ENCODE measurements around the gene TMEM151A. TPM values are rescaled to one million over a fixed set of nuclear protein-coding genes. Genes with fewer than 3 reads are reported as not detected.
"Not testable (repeated sequence)": the region's sequence is repeated elsewhere in the genome, so short reads cannot be mapped to it uniquely, and the experiment has no call there.

TMEM151A gene
- 1 to 10 TPM in 6 of 8 experiments, under 1 TPM in 1, not detected in 1; 0.63 to 8.3 (median 3.7) TPM for total RNA-seq

GRCh38 chr11:66291706-66292542, at the start of gene TMEM151A:
Gene TMEM151A, plus strand, starts transcription at chr11:66291894. Its CDS starts 120 bp downstream, at chr11:66292014.
- peak in 2 of 8 experiments; percentile 2 to 4 for ATAC-seq (replicated peaks in 6 of 8)
- peaks cover 21 to 41% of the 10 kb centered on the region in 2 donors for H3K4me1 ChIP-seq (replicated peaks in 1 of 2)
- peak within 1 kb of the TSS; percentile 30 to 82 for H3K27ac ChIP-seq
- in situ Hi-C loops (cut with MboI; ENCODE audit: low pct_unique_long_range_greater_than_20kb in 2 of 9, low sequenced_read_pairs in 9 of 9, unreplicated experiment in 9 of 9): no loop called here
- 20% methylated on average over 1 of the region's 95 CpGs; no CpG with 5 or more reads in 9 of the 10 experiments for WGBS, 10 experiments
- H3K4me3 ChIP-seq: peak within 1 kb of the TSS; percentile 48 to 79 (median 57)

- no peak for ATAC-seq (replicated peaks in 6 of 8)
- H3K4me3 ChIP-seq: no peak overlapping the region
- no peak overlapping the region for H3K27ac ChIP-seq
- H3K4me1 ChIP-seq (replicated peaks in 1 of 2): peaks cover 4% of the 10 kb centered on the region in 2 donors
- in situ Hi-C loops (cut with MboI; ENCODE audit: low pct_unique_long_range_greater_than_20kb in 2 of 9, low sequenced_read_pairs in 9 of 9, unreplicated experiment in 9 of 9): no loop called here
- WGBS, 10 experiments: 58 to 100% (median 95%) methylated on average over 1 to 6 of the region's 14 CpGs; no CpG with 5 or more reads in 4 of the 10 experiments
Measured at GRCh38 chr11:66242095-66242765, 49.5 kb upstream of the TMEM151A start.

- peak in 5 of 8 experiments; percentile 42 to 69 (median 59) for ATAC-seq (replicated peaks in 6 of 8)
- in situ Hi-C loops (cut with MboI; ENCODE audit: low pct_unique_long_range_greater_than_20kb in 2 of 9, low sequenced_read_pairs in 9 of 9, unreplicated experiment in 9 of 9): no loop called here
- H3K4me1 ChIP-seq (replicated peaks in 1 of 2): peaks cover 4% of the 10 kb centered on the region in 2 donors
- no peak overlapping the region for H3K4me3 ChIP-seq
- no peak overlapping the region for H3K27ac ChIP-seq
- WGBS, 10 experiments: 30 to 60% methylated on average over 2 of the region's 13 CpGs; no CpG with 5 or more reads in 8 of the 10 experiments
Measured at GRCh38 chr11:66243782-66244535, 47.7 kb upstream of the TMEM151A start.

GRCh38 chr11:66247295-66247694, 44.4 kb upstream of the TMEM151A start:
- H3K4me3 ChIP-seq: no peak overlapping the region
- no peak overlapping the region for H3K27ac ChIP-seq
- H3K4me1 ChIP-seq (replicated peaks in 1 of 2): peaks cover 4% of the 10 kb centered on the region in 2 donors
- in situ Hi-C loops (cut with MboI; ENCODE audit: low pct_unique_long_range_greater_than_20kb in 2 of 9, low sequenced_read_pairs in 9 of 9, unreplicated experiment in 9 of 9): no loop called here
- WGBS, 10 experiments: 63 to 100% (median 83%) methylated on average over 1 to 4 of the region's 4 CpGs; no CpG with 5 or more reads in 1 of the 10 experiments
- no peak for ATAC-seq (replicated peaks in 6 of 8)

- H3K27ac ChIP-seq: no peak overlapping the region
- in situ Hi-C loops (cut with MboI; ENCODE audit: low pct_unique_long_range_greater_than_20kb in 2 of 9, low sequenced_read_pairs in 9 of 9, unreplicated experiment in 9 of 9): no loop called here
- WGBS, 10 experiments: 57 to 100% (median 98%) methylated on average over 1 to 3 of the region's 3 CpGs
- H3K4me3 ChIP-seq: no peak overlapping the region
- H3K4me1 ChIP-seq (replicated peaks in 1 of 2): peaks cover 4% of the 10 kb centered on the region in 2 donors
- ATAC-seq (replicated peaks in 6 of 8): no peak
Measured at GRCh38 chr11:66247801-66248200, 43.9 kb upstream of the TMEM151A start.

- H3K27ac ChIP-seq: no peak overlapping the region
- no peak for ATAC-seq (replicated peaks in 6 of 8)
- no peaks in the 10 kb centered on the region for H3K4me1 ChIP-seq (replicated peaks in 1 of 2)
- H3K4me3 ChIP-seq: no peak overlapping the region
- in situ Hi-C loops (cut with MboI; ENCODE audit: low pct_unique_long_range_greater_than_20kb in 2 of 9, low sequenced_read_pairs in 9 of 9, unreplicated experiment in 9 of 9): no loop called here
- 40 to 92% (median 71%) methylated on average over 1 to 4 of the region's 6 CpGs; no CpG with 5 or more reads in 1 of the 10 experiments for WGBS, 10 experiments
Measured at GRCh38 chr11:66248903-66249302, 42.8 kb upstream of the TMEM151A start.

- in situ Hi-C loops (cut with MboI; ENCODE audit: low pct_unique_long_range_greater_than_20kb in 2 of 9, low sequenced_read_pairs in 9 of 9, unreplicated experiment in 9 of 9): no loop called here
- 40 to 100% (median 84%) methylated on average over 1 to 5 of the region's 7 CpGs; no CpG with 5 or more reads in 5 of the 10 experiments for WGBS, 10 experiments
- ATAC-seq (replicated peaks in 6 of 8): peak in 5 of 8 experiments; percentile 94 to 99 (median 98)
Measured at GRCh38 chr11:66251809-66252208, 39.9 kb upstream of the TMEM151A start.

GRCh38 chr11:66253081-66253480, 38.6 kb upstream of the TMEM151A start:
- H3K4me1 ChIP-seq (replicated peaks in 1 of 2); in situ Hi-C loops (cut with MboI; ENCODE audit: low pct_unique_long_range_greater_than_20kb in 2 of 9, low sequenced_read_pairs in 9 of 9, unreplicated experiment in 9 of 9); ATAC-seq (replicated peaks in 6 of 8); H3K27ac ChIP-seq; H3K4me3 ChIP-seq: not testable (repeated sequence)
- 40 to 100% (median 60%) methylated on average over 1 to 4 of the region's 6 CpGs; no CpG with 5 or more reads in 4 of the 10 experiments for WGBS, 10 experiments

More at GRCh38 chr11:66251809-66252208, 39.9 kb upstream of the TMEM151A start:
- H3K4me3 ChIP-seq: no peak overlapping the region
- peaks cover 5 to 7% of the 10 kb centered on the region in 2 donors for H3K4me1 ChIP-seq (replicated peaks in 1 of 2)
- no peak overlapping the region for H3K27ac ChIP-seq

- H3K4me1 ChIP-seq (replicated peaks in 1 of 2): peaks cover 12 to 13% of the 10 kb centered on the region in 2 donors
- peak overlapping the region; percentile 74 to 84 for H3K27ac ChIP-seq
- peak overlapping the region; percentile 66 to 95 (median 74) for H3K4me3 ChIP-seq
- peak in 4 of 8 experiments; percentile 0 to 9 (median 6) for ATAC-seq (replicated peaks in 6 of 8)
- WGBS, 10 experiments: 0 to 25% (median 7%) methylated on average over 3 to 15 of the region's 28 CpGs; no CpG with 5 or more reads in 7 of the 10 experiments
- in situ Hi-C loops (cut with MboI; ENCODE audit: low pct_unique_long_range_greater_than_20kb in 2 of 9, low sequenced_read_pairs in 9 of 9, unreplicated experiment in 9 of 9): no loop called here
Measured at GRCh38 chr11:66258473-66258893, 33.2 kb upstream of the TMEM151A start.

- in situ Hi-C loops (cut with MboI; ENCODE audit: low pct_unique_long_range_greater_than_20kb in 2 of 9, low sequenced_read_pairs in 9 of 9, unreplicated experiment in 9 of 9): no loop called here
- H3K27ac ChIP-seq: no peak overlapping the region
- no peak for ATAC-seq (replicated peaks in 6 of 8)
Measured at GRCh38 chr11:66259225-66259624, 32.5 kb upstream of the TMEM151A start.

GRCh38 chr11:66259956-66260355, 31.7 kb upstream of the TMEM151A start:
- H3K4me1 ChIP-seq (replicated peaks in 1 of 2): peaks cover 12 to 13% of the 10 kb centered on the region in 2 donors
- H3K4me3 ChIP-seq: no peak overlapping the region
- no peak for ATAC-seq (replicated peaks in 6 of 8)
- in situ Hi-C loops (cut with MboI; ENCODE audit: low pct_unique_long_range_greater_than_20kb in 2 of 9, low sequenced_read_pairs in 9 of 9, unreplicated experiment in 9 of 9): no loop called here
- H3K27ac ChIP-seq: no peak overlapping the region
- WGBS, 10 experiments: 50 to 100% (median 100%) methylated on average over 1 to 3 of the region's 4 CpGs; no CpG with 5 or more reads in 3 of the 10 experiments

More at GRCh38 chr11:66259225-66259624, 32.5 kb upstream of the TMEM151A start:
- 80 to 100% (median 96%) methylated on average over 1 to 2 of the region's 2 CpGs; no CpG with 5 or more reads in 2 of the 10 experiments for WGBS, 10 experiments
- peak overlapping the region in 1 of 5 donors; percentile 95 for H3K4me3 ChIP-seq
- peaks cover 12 to 13% of the 10 kb centered on the region in 2 donors for H3K4me1 ChIP-seq (replicated peaks in 1 of 2)

GRCh38 chr11:66261578-66261977, 30.1 kb upstream of the TMEM151A start:
- in situ Hi-C loops (cut with MboI; ENCODE audit: low pct_unique_long_range_greater_than_20kb in 2 of 9, low sequenced_read_pairs in 9 of 9, unreplicated experiment in 9 of 9): no loop called here
- WGBS, 10 experiments: 91 to 100% (median 96%) methylated on average over 1 to 9 of the region's 16 CpGs; no CpG with 5 or more reads in 6 of the 10 experiments
- no peak overlapping the region for H3K27ac ChIP-seq

More at GRCh38 chr11:66261578-66261977, 30.1 kb upstream of the TMEM151A start:
- peaks cover 9 to 11% of the 10 kb centered on the region in 2 donors for H3K4me1 ChIP-seq (replicated peaks in 1 of 2)
- ATAC-seq (replicated peaks in 6 of 8): no peak
- no peak overlapping the region for H3K4me3 ChIP-seq

Measured in motor neuron (in vitro differentiated cells).